GM23248 (cell line): Measurements from ENCODE around the gene AMBN.

ENCODE experiments used
- EZH2 ChIP-seq: fragments of 200-600 bp; sonication (generic); IDR thresholded peaks from 2 replicates; pipeline ENCODE4 v1.6.1; 2018; ENCODE audit warnings: antibody characterized with exemption, mild to moderate bottlenecking; ENCODE audit not compliant: insufficient read depth, poor library complexity, severe bottlenecking
- EZH2phosphoT487 ChIP-seq: fragments of 200-600 bp; sonication (generic); IDR thresholded peaks from 2 replicates; pipeline ENCODE4 v1.6.1; 2018; ENCODE audit warnings: antibody characterized with exemption, moderate library complexity, mild to moderate bottlenecking, low read depth; ENCODE audit not compliant: insufficient read depth

DNA sequence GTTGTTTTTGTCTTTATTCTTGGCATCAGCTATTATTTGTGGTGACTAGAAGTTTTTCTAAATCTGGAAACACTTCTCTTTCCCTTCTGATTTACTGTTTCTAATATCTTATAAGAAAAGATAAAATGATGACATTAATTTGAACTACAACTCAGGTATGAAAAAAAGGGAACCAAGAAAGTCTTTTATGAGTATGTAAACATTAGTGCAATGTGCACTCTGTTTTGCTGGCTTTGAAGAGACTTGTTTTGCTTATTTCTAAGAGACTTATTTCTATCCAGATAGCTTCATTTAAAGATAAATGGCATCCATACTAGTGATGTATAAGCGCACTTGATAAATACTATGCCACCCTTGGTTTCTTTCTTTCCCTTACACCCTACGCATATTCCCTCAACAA is 10.1 kb upstream of the AMBN start:
- TF ChIP-seq EZH2, result no peak
- no peak for TF ChIP-seq EZH2phosphoT487
